Loucy (cell line): ENCODE measurements around the gene DOK7.
"Not testable (repeated sequence)": the region's sequence is repeated elsewhere in the genome, so short reads cannot be mapped to it uniquely, and the experiment has no call there.

Experiments used
- EZH2phosphoT487 ChIP-seq: fragments of 200-600 bp; IDR thresholded peaks from 2 replicates; pipeline ENCODE4 v1.6.1; 2018; ENCODE audit warnings: antibody characterized with exemption, mild to moderate bottlenecking, moderate library complexity, borderline replicate concordance
- TF ChIP-seq, protein P1 (sequence below): fragments of 200-600 bp; sonication (generic); conservative IDR thresholded peaks from 2 replicates; pipeline ENCODE4 v1.5.1; 2014; ENCODE audit warnings: mild to moderate bottlenecking, antibody characterized with exemption, low read length

DNA sequence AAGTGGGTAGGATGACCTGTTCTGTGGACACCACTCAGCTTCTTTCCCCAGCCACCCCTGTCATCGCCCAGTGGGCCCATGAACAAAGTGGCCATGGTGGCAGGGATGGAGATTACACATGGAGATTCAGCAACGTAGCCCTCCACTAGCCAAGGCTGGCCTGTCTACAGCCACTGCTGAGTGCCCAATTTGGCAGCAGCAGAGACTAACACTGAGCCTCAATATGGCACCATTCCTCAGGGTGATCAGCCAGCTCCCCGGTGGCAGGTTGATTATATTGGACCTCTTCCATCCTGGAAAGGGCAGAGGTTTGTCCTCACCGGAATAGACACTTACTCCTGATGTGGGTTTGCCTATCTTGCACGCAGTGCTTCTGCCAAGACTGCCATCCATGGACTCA is 4.0 kb upstream of the DOK7 start:
- TF ChIP-seq, protein P1, sequence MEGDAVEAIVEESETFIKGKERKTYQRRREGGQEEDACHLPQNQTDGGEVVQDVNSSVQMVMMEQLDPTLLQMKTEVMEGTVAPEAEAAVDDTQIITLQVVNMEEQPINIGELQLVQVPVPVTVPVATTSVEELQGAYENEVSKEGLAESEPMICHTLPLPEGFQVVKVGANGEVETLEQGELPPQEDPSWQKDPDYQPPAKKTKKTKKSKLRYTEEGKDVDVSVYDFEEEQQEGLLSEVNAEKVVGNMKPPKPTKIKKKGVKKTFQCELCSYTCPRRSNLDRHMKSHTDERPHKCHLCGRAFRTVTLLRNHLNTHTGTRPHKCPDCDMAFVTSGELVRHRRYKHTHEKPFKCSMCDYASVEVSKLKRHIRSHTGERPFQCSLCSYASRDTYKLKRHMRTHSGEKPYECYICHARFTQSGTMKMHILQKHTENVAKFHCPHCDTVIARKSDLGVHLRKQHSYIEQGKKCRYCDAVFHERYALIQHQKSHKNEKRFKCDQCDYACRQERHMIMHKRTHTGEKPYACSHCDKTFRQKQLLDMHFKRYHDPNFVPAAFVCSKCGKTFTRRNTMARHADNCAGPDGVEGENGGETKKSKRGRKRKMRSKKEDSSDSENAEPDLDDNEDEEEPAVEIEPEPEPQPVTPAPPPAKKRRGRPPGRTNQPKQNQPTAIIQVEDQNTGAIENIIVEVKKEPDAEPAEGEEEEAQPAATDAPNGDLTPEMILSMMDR: not testable (repeated sequence)
- TF ChIP-seq EZH2phosphoT487: not testable (repeated sequence)
